ENCODE data around the gene CUEDC1.

The CUEDC1 gene

DNA sequence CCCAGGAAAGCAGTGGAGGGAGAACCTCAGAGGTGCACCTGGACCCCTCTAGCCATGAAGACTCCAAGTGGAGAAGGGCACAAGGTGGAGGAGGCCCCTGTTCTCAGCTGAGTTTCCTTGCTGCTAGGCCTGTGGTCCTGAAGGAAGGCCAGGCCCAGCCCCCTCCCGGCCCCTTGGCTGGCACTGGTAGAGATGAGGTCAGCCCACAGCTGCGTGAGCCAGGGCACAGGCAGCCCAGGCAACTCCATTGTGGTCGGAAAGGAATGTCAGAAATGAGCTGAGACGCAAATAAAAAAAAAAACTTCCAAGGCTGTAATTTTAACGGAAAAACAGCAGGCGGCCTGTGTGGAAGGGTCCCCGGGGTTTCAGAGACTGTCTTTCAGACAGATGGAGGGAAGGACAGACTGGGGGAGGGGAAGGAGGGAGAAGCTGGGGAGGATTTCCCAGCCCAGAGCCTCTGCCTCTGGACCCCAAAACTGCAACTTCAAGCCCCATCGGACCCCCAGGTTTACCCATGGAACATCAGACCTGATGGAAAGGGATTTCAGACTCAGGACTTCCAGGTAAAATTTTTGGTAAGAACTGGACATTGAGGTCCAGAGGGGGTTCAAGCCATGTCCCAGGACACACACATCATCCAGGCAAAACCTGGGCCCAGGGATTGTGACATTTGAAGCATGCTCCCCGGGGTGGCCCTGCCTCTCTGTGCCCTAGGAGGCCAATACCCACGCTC, 79.8 kb downstream of the CUEDC1 start:
- DNase-seq (ENCODE audit: low read depth): no peak

DNA sequence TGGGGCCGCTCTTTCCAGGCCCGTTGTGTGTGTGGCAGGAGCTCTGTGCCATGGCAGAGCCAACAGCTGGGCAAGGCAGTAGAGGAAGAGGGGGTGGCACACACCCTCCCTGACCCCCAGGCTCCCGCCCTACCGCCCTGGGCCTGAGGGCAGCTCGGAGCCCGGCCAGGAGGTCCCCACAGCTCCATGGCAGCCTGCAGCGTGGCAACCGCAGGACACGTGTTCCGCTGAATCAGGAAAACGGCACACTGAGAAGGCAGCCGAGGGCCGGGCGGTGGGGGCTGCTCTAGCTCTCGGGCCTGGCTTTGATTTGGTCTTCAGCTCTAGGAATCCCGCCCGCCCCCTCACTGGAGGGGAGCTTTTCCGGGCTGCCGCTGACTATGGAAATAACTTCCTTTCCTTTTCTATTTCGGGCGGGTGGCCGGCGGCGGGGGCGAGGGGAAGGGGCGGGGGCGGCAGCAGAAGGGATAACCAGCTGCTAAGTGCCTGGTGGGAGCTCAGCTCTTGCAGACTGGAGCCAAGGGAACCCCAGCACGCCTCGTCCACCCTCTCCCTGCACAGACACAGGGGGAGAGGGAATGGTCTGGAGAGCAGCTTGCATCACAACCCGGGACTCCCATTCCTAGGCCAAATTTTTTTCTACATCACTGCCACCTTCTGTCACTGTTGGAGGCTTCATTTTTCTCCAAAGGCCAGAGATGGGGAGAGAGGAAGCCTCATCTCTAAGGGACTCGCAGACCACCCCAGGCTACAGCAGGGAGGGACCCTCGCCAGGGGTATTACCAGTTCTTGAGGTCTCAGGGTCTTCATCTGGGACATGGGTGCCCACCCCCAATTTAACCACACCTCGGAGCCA, 80.5 kb downstream of the CUEDC1 start:
- DNase-seq (ENCODE audit: low read depth): no peak

DNA sequence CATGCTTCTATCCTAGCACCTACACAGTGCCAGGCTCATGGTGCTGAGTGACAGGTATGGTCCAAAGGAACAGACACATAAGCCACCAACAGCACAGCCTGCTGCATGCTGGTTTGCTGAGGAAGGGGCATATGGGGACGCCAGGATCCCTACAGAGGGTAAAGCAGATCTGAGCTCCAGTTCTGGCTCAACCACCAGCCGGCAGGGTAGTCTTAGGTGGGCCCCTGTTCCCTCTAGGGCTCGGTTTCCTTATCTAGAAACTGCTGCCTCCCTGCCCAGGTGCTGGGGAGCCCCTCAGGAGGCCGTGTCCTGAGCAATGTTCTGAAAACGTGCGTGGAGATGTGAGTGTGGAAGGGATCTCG, 81.2 kb downstream of the CUEDC1 start:
- no peak for DNase-seq (ENCODE audit: low read depth)

DNA sequence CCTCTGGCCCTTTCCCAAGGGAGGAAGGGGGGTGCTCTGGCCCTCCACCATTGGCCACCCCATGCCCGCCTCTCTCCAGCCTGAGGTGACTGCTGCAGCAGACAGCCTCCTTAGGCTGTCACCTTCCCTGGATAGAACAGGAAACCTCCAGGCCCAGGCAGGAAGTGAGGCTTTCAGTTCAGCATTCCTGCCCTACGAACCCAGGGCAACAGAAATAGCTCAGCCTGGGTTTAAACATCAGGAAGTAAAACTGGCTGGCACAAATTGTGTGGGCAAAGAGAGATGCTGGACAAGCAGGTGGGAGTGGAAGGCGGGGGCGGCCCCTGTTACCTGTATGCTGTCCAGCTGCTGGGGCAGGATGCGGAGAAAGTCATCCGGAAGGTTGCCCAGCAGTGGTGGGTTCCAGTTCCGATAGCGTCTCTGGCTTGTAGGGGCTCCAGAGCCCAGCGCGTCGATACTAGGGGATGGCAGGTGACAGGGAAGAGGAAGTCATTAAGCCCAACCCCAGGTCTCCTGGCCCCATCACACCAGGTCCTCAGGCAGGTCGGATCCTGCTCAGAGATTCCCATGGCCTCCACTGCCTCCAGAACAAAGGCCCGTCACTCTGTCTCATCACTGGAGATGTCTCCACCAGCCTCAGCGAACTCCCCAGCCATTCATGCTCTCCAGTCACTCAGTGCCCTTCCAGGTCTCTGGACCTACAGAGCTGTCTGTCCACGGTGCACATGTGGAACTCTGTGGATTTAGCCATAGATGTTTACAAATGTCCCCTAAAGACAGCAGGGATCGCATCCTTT, 81.8 kb downstream of the CUEDC1 start:
- DNase-seq (ENCODE audit: low read depth): no peak

DNA sequence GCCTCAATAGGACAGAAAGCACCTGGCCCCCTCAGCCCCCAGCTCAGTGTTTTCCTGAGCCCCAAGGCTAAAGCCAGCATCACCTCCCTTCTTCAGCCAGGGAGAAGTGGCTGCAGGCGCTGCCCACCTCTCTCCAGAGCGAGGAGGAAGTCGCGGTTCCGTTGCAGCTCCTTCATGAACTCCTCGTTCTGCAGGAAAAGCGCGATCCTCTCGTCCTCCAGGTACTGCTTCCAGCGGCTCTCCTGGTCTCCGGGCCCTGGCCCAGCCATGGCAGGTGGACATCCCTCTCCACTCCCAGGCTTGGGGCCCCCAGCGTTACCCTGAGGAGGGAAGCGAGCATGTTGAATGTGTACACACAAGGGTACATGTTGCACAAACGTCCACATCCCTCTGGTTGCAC, 82.7 kb downstream of the CUEDC1 start:
- no peak for DNase-seq (ENCODE audit: low read depth)

DNA sequence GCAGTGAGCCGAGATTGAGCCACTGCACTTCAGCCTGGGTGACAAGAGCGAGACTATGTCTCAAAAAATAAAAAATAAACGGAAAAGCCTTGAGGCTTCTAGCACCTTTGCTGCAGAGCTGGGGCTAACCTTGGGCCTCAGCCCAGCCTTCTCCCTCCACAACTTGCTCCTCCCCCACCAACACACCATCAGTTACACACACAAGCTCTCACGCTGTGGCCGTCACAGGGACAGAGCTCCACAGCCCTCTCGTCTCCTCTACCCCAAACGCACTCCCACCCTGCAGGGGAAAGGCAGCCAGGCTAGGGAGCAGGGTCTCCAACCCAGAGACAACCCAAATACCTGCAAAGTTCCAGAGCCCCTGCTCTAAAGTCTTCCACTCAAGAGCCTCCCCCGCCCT, 83.3 kb downstream of the CUEDC1 start:
- no peak for DNase-seq (ENCODE audit: low read depth)

DNA sequence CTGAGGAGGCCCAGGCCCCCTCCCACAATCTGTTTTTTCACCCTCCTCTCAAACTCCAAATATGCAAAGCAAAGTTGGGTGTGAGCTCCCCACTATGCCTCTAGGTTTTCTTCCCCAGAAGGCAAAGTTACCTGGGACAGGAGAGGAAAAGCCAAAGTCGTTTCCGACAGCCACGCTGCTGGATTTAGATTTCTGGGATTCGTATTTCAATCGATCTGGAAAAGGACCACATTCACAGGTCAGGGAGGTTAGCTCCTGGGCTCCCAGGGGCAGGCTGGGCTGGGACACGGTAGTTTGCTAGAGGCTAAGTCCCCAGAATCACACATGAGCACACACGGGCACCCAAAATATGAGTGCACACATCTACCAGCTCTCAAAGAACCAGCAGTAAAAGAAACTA, 84.1 kb downstream of the CUEDC1 start:
- DNase-seq (ENCODE audit: low read depth): no peak

DNA sequence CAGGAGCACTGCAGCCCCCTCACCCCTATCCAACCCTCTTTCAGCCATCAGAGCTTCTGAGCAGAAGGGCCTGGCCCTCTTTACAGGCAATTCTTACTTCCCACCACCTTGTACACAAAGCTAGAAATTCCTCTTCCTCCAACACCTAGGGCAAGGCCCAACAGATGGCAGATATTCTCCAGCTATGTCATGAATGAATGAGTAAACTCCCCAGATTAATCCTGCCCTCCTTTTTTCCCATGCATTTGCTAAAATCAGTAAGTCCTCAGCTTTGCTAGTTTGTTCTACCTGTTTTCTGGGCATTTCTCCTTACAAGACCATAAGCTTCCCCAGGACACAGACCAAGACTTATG, 85.0 kb downstream of the CUEDC1 start:
- DNase-seq (ENCODE audit: low read depth): no peak

DNA sequence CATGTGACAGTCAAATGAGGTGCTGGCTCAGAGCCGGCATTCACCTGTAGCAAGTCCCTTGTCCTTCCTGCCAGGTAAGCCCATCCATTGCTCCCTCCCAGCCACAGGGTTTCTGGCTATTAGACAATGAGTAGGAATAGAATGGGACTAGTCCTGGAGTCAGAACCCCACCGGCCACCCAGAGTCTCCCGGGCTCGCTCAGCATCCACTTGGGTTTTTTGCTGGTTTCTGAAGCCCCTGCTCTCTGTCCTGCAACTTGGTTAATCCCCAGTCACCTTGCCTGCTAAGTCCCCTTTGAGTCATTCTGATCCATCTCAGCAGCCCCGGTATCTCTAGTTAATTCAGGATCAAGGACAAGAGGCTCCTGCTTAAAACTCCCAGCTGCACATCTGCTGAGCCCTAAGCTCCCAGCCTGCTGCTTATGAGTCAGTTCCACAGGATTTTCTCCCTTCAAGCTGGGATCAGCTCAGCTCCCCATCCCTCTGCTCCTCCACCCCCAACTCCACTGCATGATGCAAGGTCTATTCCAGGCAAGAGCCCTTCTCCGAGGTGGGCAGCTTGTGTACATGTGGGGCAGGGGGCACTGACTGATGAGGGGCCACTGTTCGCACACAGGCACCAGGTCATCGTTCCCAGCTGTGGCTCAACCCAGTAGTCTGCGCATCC, 85.5 kb downstream of the CUEDC1 start:
- DNase-seq (ENCODE audit: low read depth): no peak

DNA sequence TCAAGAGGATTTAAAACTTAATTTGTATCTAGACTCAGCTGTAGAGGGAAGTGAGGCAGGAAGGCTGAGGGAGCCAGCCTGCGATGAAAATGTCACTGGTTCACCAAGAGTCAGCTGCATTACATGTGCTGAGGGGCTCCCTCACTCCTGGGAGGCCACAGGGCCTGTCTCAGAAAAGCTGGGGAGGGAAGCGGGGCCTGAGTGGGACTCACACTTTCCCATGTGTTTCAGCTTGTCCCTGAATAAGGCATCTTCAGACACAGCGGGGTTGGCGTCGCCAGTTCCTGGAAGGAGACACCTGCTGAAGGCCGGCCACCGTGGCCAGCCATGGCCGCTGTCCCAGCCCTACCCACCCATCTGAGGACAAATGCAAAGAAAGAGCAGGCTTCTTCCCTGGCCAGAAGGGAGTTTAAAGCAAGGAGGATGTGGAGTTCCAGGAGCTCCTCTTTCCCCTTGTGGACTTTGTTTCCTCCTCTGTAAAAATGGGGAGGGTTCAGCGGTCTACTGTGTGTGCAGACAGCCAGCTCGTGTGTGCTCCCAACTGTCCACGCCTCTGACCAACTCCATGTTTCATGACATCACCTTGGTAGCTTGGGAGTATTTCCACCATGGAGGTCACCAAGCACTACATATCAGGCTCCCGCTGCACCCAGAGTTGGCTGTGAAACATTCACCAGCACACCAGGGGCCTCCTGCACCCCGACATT, 86.1 kb downstream of the CUEDC1 start:
- no peak for DNase-seq (ENCODE audit: low read depth)

DNA sequence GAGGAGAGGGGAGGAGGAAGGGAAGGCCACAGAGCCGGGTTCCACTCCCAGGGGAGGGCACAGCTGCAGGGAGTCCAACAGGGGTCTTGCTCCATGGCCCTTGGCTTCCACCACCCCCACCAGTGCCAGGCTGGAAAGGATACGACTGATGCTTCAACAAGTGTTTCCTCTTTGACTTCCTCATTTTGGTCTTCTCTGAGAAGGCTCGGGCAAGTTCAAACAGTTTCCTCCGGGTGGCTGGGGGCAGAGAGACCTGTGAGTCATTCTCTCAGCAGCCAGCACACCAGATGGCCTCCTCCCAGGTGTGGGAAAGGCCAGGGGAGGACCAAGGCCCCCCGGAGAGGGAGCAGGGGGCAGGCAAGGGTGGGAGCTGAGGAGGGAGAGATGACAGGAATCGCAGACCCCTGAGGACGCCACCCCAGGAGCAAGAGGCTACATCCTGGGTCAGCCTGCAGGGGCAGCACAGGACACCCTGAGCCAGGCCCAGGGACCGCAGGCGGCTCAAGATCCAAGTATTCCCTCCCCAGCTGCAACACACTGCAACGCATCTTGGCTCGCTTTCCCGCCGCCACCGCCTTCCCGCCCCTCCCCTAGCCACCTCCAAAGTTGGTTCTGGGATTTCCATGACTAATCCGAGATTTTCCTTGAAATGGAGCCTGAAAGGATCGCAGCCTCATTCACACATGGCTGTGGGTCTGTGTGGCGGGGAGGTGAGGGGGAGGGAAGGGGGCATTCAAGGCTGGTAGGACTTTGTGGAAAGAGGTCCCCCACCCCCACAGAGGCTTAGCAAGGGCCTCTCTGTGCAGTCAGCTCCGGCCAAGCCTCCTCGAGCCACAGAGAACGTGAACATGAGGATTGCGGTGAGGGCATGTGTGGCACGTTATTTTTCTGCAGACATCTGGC, 87.0 kb downstream of the CUEDC1 start:
- DNase-seq (ENCODE audit: low read depth): no peak

DNA sequence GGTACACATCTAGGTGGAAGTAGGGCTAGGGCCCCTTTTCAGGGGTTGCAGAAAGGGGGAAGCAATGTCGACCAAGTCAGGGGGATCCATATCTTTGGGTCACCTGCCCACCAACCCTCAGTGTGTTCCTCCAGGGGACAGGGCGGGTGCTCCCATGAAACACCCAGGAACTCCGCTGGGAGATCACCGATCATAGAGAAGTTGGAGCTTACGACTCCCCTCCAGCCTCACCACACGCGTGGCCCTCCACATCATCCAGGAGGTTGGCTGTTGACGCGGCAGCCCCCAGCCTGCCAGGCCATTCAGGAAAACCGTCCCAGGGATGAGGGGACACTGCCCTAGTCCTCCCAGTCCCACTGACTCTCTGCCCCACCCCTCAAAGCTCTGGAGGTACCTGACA, 88.1 kb downstream of the CUEDC1 start:
- DNase-seq (ENCODE audit: low read depth): no peak

DNA sequence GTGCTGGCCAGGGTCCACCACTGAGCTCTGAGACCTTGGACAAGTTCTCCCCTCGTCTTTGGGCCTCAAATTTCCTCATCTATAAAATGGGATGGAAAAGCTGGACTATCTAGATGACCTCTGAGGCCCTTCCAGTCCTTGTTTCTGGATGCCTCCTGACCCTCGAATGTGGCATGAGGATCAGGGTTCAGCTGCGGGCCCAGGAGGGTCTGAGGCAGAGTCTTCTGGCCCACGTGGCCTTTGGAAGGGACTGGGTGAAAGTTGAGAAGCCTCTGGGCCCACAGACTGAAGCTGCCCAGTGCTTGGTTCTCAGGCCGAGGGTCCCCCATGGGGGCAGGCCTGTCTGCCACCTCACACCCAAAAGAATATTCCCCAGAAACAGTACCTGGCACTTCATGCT, 88.5 kb downstream of the CUEDC1 start:
- DNase-seq (ENCODE audit: low read depth): no peak

DNA sequence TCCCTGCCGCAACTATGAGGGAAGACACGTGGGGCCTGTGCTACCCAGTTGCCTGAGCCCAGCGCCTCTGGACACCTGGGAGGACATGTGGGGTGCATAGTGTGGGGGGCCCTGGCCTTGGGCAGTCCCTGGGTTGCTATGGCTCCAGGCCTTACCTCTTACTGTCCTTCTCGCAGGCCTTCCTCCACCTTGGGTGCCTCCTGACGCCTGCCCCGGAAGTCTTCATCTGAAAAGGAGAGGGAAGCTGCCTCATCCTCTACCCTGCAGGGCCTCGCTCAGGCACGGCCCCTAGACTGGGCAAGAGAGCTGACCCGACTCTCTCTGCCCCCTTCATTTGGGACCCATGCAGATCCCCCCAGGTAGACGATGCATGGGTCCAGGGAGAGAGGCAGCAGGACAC, 88.9 kb downstream of the CUEDC1 start:
- DNase-seq (ENCODE audit: low read depth): no peak

DNA sequence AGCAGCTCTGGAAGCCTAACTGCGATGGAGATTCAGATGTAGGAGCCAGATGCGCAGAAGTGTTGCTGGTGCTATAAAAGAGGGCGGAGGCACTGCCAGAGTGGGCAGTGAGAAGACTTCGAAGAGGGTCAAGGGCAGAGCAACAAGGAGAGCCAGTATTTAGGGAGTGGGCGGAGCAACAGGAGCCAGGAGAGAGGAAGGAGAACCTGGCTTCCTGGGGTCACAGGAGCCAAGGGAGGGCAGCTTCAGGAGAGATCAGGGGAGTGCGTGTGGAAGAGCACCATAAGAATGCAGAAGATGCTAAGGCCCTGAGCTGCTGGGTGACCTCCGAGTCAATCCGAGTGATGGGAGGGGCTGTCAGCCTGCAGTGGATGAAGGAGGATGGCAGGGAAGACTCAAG, 90.9 kb downstream of the CUEDC1 start:
- DNase-seq (ENCODE audit: low read depth): no peak

DNA sequence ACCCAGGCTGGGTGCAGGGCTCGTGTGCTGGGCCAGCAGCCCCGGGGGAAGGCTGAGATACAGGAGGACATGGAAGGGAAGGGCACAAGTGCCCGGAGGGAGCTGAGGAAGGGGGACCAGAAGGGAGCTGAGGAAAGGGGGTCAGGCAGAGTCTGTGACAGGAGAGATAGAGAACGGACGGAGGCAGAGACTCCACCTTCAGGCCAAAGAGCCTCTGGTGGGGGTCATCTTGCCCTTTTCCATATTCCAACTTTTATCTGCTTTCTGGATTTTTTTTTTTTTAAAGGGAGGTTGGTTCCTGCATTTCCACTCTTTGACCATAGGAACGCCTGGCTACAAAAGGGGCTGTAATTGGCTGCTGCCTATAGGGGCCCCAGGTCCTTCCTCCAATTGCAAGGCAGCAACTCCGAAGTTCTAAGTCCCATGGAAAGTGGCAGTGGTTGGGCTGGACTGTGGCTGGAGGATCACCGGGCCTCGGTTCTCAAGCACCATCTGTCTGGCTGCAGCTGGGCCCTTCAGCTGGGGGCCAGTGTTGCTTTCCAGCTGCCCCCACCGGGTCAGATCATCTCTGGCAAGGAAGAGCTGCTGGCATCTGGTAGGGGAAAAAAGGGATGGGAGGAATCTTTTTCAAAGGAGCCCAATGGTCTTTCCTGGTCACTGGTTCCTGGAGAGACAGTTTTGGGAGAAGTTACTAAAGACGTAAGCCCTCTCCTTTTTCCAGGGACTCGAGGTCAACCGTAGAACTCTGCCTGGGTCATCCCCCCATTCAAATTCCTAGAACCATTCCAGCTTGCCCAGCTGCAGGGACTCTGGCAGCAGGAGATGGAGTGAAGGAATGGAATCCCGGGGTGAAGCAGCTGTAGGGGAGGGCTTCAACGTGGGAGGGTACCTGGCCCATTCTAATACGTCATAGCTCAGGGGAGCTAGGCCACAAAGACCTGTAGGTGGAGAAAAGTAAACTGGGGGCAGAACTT, 92.2 kb downstream of the CUEDC1 start:
- no peak for DNase-seq (ENCODE audit: low read depth)

DNA sequence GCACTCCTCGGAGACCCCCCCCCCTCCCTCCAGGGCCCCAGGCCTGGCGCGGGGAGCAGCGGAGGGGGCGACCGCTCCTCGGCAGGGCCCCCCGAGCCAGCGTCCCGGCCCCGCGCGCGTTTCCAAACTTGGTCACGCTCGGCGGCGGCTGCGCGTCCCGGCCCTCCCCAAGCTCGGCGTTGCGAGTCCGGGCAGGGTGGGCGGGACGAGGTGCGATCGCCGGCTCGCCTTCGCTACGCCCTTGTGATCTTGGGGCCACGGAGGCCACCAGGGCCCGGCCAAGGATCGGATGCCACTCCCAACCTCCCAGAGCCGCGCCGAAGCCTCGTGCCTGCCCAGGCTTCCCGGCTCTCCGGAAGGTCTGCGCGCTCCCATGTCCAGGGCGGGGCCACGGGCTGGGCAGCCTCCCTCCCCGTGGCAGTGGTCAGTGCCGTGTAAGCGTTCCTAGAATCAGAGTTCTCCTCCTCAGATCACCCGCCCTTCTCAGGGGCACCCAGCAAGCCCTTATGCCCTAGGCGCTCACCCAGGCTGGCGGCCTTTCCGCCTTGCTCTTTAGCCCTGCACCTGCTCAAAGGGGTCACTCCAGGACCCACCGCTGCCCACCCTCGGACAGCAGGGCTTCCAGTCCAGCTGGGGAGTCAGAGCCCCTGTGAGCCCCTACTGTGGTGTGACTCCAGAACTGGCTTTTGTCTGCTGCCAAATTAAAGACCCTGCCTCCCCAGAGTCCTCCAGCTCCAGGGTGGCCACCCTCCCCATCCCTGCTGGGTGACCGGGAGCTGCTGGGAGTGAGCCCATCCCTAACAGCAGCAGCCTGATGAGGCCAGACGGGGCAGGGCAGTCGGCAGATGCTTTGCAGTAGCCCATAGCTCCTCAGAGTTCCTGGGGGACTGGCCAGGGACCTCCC, 93.2 kb downstream of the CUEDC1 start:
- no peak for DNase-seq (ENCODE audit: low read depth)

DNA sequence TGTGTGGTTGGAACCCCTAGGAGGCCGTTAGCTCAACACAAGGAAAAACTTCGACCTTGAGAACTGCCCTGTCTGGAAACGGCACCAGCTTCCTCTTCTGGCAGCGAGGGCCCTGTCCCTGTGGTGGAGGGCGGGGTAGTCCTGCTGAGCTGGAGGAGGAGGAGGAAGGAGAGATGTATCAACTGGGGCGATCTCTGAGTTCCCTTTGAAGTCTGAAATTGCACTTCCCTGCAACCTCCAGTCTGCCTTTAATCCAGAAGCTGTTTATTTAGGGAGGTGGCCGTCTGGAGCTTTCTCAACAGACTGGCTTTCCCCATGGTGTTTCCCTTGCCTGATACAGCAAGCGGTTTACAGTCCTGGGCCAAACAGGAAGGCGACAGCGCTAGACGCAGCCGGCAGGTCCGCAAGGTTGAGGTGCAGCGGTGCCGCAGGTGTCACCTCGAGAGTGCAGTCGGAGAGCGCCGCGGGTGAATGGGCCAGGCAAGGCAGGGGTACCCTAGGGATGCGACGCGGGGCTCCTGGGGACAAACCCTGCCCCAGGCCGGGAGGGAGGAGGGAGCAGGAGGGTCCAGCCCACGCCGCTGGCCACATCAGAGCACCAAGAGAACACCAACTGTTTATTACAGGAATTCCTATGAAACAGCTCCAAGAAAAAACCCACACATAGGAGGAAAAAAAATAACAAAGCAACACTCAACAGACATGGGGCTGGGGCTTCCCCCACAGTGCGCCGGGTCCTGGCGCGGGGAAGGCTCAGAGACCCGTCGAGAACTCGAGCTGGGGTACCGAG, 94.0 kb downstream of the CUEDC1 start:
- DNase-seq (ENCODE audit: low read depth): no peak

Measured in stimulated activated CD8-positive, alpha-beta memory T cell treated with anti-CD3 and anti-CD28 coated beads, Interleukin-4, amount 100 ng/mL, for 24 hours (primary cell).